ENCODE data around the gene GSTM3. TPM values are rescaled to one million over a fixed set of nuclear protein-coding genes. Genes with fewer than 3 reads are reported as not detected.
"Not testable (repeated sequence)": the region's sequence is repeated elsewhere in the genome, so short reads cannot be mapped to it uniquely, and the experiment has no call there.

GSTM3 gene
- total and polyA plus RNA-seq, 2 experiments from 2014 or later: 3.1 to 4.1 TPM

DNA sequence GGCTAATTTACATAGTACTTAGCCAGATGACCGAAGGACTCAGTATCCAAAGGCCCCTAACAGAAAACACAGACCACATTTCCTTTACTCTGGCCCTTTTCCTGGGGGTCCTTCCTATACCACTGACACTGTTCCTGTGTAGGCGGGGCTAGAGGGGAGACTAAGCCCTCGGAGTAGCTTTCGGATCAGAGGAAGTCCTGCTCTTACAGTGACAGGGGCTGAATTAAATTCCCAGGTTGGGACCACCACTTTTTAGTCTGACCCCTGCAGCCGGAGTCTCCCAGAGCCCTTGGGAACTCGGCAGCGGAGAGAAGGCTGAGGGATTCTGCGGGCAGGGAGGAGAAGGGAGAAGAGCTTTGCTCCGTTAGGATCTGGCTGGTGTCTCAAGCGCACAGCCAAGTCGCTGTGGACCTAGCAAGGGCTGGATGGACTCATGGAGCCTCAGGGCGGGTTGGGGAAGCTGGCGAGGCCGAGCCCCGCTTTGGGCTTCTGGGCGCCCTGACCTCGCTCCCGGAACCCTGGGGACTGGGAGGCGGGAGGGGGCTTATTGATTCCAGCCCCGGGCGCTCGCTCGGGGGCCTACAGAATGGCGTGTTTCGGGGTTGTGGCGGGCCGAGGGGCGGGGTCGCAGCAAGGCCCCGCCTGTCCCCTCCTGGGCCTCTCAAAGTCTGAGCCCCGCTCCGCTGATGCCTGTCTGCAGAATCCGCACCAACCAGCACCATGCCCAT is 29.1 kb downstream of the GSTM3 start, which contains the start of gene GSTM5:
Gene GSTM5, plus strand, starts transcription at position 659 of the 728 bp plus-strand sequence. Its CDS starts 62 bp downstream, at position 721.
- Histone ChIP-seq H3K4me3 (peak within 1 kb of the TSS; percentile 58), H3K4me2 (peak within 1 kb of the TSS; percentile 73), H2AFZ (peak within 1 kb of the TSS; percentile 74; the same call in 1 of the 2 replicates)
- H3K27me3 ChIP-seq (ENCODE audit: insufficient read depth); H3K4me1 ChIP-seq (ENCODE audit: insufficient read depth); H3K4me1 Mint-ChIP-seq; H3K27me3 Mint-ChIP-seq (ENCODE audit: insufficient read depth, low read depth, poor library complexity); H3K9me2 ChIP-seq (ENCODE audit: insufficient read depth); H3K27ac ChIP-seq (ENCODE audit: low read depth); H4K20me1 ChIP-seq (replicated peaks; ENCODE audit: insufficient read depth); H3K27ac Mint-ChIP-seq; H3K36me3 Mint-ChIP-seq (ENCODE audit: low read depth); H3K79me2 ChIP-seq (replicated peaks; ENCODE audit: insufficient read depth); H3K36me3 ChIP-seq (ENCODE audit: insufficient read depth); H3F3A ChIP-seq (replicated peaks; ENCODE audit: low read depth): not testable (repeated sequence)
- H3K9me3 Mint-ChIP-seq: peaks cover 19% of the 10 kb centered on the region
- ATAC-seq: peak; percentile 89
- peak; percentile 47 for DNase-seq (ENCODE audit: low spot score)
- TF ChIP-seq POLR2AphosphoS5 (IDR thresholded peaks at IDR 0.05; ENCODE audit: low read depth): peak; percentile 55; the same call in 1 of the 2 replicates
- H3K4me3 Mint-ChIP-seq: peak within 1 kb of the TSS; percentile 58; the same call in 2 of the 3 replicates

DNA sequence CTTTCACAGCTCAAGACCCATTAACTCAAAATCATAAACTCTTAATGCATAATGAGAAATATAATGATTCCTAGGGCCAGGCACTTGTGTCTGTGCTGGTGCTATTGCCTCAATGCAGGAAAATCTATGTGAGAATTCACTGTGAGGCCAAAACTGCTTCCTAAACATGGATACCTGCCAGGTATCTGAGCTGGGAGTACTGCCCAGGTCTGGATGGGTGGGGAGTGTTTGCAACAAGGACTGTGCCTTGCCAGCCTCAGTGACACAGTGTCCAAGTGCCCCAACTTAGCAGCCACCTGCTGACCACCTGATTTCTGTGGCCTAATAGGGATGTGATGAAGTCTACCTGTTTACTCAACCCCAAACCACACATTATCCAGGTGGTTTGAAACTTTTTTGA is 31.0 kb downstream of the GSTM3 start:
- H3K4me1 Mint-ChIP-seq, ATAC-seq: not testable (repeated sequence)

DNA sequence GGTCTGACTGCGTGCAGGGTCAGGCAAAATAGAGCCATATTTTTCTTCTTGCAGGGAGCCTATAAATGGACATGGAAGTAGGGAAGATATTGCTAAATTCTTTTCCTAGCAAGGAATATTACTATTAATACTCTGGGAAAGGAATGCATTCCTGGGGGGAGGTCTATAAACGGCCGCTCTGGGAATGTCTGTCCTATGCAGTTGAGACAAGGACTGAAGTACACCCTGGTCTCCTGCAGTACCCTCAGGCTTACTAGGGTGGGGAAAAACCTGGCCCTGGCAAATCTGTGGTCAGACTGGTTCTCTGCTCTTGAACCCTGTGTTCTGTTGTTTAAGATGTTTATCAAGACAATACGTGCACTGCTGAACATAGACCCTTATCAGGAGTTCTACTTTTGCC is 31.9 kb downstream of the GSTM3 start:
- DNase-seq (ENCODE audit: low spot score); ATAC-seq; H2AFZ ChIP-seq; H3K4me1 ChIP-seq (ENCODE audit: insufficient read depth); H4K20me1 ChIP-seq (replicated peaks; ENCODE audit: insufficient read depth); H3K4me1 Mint-ChIP-seq; H3F3A ChIP-seq (replicated peaks; ENCODE audit: low read depth); H3K4me3 Mint-ChIP-seq; H3K4me3 ChIP-seq; H3K9me2 ChIP-seq (ENCODE audit: insufficient read depth); H3K79me2 ChIP-seq (replicated peaks; ENCODE audit: insufficient read depth); H3K27ac Mint-ChIP-seq; H3K27ac ChIP-seq (ENCODE audit: low read depth); H3K27me3 Mint-ChIP-seq (ENCODE audit: insufficient read depth, low read depth, poor library complexity); H3K36me3 ChIP-seq (ENCODE audit: insufficient read depth); H3K27me3 ChIP-seq (ENCODE audit: insufficient read depth); H3K4me2 ChIP-seq: not testable (repeated sequence)
- Mint-ChIP-seq H3K9me3 (peaks cover 21% of the 10 kb centered on the region), H3K36me3 (ENCODE audit: low read depth) (peaks cover 10% of the 10 kb centered on the region; the same call in 2 of the 3 replicates)

More for the DNA sequence above, 31.0 kb downstream of the GSTM3 start:
- H3F3A ChIP-seq (replicated peaks; ENCODE audit: low read depth); H3K4me3 Mint-ChIP-seq; H3K4me2 ChIP-seq; H3K27ac ChIP-seq (ENCODE audit: low read depth); H3K27me3 Mint-ChIP-seq (ENCODE audit: insufficient read depth, low read depth, poor library complexity); H3K9me2 ChIP-seq (ENCODE audit: insufficient read depth); H3K36me3 ChIP-seq (ENCODE audit: insufficient read depth); H3K27me3 ChIP-seq (ENCODE audit: insufficient read depth); DNase-seq (ENCODE audit: low spot score); H4K20me1 ChIP-seq (replicated peaks; ENCODE audit: insufficient read depth); H3K79me2 ChIP-seq (replicated peaks; ENCODE audit: insufficient read depth); H3K36me3 Mint-ChIP-seq (ENCODE audit: low read depth); H3K4me3 ChIP-seq; H3K4me1 ChIP-seq (ENCODE audit: insufficient read depth); H2AFZ ChIP-seq; H3K27ac Mint-ChIP-seq: not testable (repeated sequence)
- H3K9me3 Mint-ChIP-seq: peaks cover 19% of the 10 kb centered on the region

DNA sequence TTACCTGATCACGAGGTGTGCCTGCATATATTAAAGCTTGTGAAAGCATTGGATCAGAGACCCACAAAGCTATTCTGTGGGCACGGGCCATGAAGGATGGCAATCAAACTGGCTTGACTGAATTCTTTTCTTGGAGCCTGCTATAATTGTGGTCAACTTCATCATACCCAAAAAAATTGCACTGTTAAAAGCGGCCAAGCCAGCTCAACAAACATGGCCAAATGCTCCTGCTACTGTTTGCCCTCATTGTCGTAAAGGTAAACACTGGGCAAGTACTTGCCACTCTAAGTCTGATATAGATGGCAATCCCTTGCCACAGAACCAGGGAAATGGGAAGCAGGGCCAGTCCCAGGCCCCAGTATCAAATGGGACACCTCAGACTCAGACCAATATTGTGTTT is 35.4 kb downstream of the GSTM3 start:
- Histone ChIP-seq H3K4me2 (no peak overlapping the region), H3K36me3 (ENCODE audit: insufficient read depth) (no peaks in the 10 kb centered on the region; the same call in 1 of the 2 replicates), H2AFZ (no peak overlapping the region), H3F3A (replicated peaks; ENCODE audit: low read depth) (no peaks in the 10 kb centered on the region), H3K4me3 (no peak overlapping the region), H3K4me1 (ENCODE audit: insufficient read depth) (no peaks in the 10 kb centered on the region), H3K79me2 (replicated peaks; ENCODE audit: insufficient read depth) (no peaks in the 10 kb centered on the region), H3K27ac (ENCODE audit: low read depth) (no peak overlapping the region), H3K27me3 (ENCODE audit: insufficient read depth) (no peaks in the 10 kb centered on the region), H3K9me2 (ENCODE audit: insufficient read depth) (no peaks in the 10 kb centered on the region), H4K20me1 (replicated peaks; ENCODE audit: insufficient read depth) (no peaks in the 10 kb centered on the region)
- Mint-ChIP-seq H3K4me1 (peaks cover 2% of the 10 kb centered on the region; the same call in 1 of the 3 replicates), H3K27ac (no peak overlapping the region), H3K4me3 (no peak overlapping the region), H3K9me3 (peaks cover 28% of the 10 kb centered on the region), H3K36me3 (ENCODE audit: low read depth) (peaks cover 10% of the 10 kb centered on the region; the same call in 2 of the 3 replicates), H3K27me3 (ENCODE audit: insufficient read depth, low read depth, poor library complexity) (peaks cover 7% of the 10 kb centered on the region)
- ATAC-seq (no peak), DNase-seq (ENCODE audit: low spot score) (no peak)
- TF ChIP-seq EZH2phosphoT487 (IDR thresholded peaks at IDR 0.05; ENCODE audit: unreplicated experiment): no peak
- TF ChIP-seq, protein P1, sequence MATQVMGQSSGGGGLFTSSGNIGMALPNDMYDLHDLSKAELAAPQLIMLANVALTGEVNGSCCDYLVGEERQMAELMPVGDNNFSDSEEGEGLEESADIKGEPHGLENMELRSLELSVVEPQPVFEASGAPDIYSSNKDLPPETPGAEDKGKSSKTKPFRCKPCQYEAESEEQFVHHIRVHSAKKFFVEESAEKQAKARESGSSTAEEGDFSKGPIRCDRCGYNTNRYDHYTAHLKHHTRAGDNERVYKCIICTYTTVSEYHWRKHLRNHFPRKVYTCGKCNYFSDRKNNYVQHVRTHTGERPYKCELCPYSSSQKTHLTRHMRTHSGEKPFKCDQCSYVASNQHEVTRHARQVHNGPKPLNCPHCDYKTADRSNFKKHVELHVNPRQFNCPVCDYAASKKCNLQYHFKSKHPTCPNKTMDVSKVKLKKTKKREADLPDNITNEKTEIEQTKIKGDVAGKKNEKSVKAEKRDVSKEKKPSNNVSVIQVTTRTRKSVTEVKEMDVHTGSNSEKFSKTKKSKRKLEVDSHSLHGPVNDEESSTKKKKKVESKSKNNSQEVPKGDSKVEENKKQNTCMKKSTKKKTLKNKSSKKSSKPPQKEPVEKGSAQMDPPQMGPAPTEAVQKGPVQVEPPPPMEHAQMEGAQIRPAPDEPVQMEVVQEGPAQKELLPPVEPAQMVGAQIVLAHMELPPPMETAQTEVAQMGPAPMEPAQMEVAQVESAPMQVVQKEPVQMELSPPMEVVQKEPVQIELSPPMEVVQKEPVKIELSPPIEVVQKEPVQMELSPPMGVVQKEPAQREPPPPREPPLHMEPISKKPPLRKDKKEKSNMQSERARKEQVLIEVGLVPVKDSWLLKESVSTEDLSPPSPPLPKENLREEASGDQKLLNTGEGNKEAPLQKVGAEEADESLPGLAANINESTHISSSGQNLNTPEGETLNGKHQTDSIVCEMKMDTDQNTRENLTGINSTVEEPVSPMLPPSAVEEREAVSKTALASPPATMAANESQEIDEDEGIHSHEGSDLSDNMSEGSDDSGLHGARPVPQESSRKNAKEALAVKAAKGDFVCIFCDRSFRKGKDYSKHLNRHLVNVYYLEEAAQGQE (IDR thresholded peaks at IDR 0.05; ENCODE audit: unreplicated experiment): no peak
- no peak for TF ChIP-seq NANOG (IDR thresholded peaks at IDR 0.05; ENCODE audit: borderline replicate concordance)
- no peak for TF ChIP-seq ZNF114 (CRISPR knock-in tag; IDR thresholded peaks at IDR 0.05)

Data from GM23338 (cell line).